GM04503 (cell line): ENCODE results near the gene CADPS.

Source experiments
- DNase-seq: peaks from one replicate; pipeline ENCODE4 v3.0.0-alpha.2; 2012; ENCODE audit warnings: low read depth

CADPS gene

GRCh38 chr3:62812631-62813030, 62.6 kb downstream of the CADPS start:
- DNase-seq: no peak

GRCh38 chr3:62811119-62811518, 64.1 kb downstream of the CADPS start:
- DNase-seq: no peak

GRCh38 chr3:62809369-62809768, 65.8 kb downstream of the CADPS start:
- no peak for DNase-seq

- no peak for DNase-seq
Observed at GRCh38 chr3:62805580-62806277, 69.5 kb downstream of the CADPS start.

GRCh38 chr3:62805106-62805505, 70.1 kb downstream of the CADPS start:
- no peak for DNase-seq

GRCh38 chr3:62803276-62803675, 71.9 kb downstream of the CADPS start:
- DNase-seq: no peak

GRCh38 chr3:62798000-62798399, 77.2 kb downstream of the CADPS start:
- DNase-seq: no peak

GRCh38 chr3:62797132-62797531, 78.1 kb downstream of the CADPS start:
- no peak for DNase-seq

GRCh38 chr3:62795978-62796657, 79.1 kb downstream of the CADPS start:
- DNase-seq: no peak

- no peak for DNase-seq
Observed at GRCh38 chr3:62793946-62794345, 81.3 kb downstream of the CADPS start.

- DNase-seq: no peak
Observed at GRCh38 chr3:62785384-62785783, 89.8 kb downstream of the CADPS start.

GRCh38 chr3:62781121-62781520, 94.1 kb downstream of the CADPS start:
- DNase-seq: no peak

- DNase-seq: no peak
Observed at GRCh38 chr3:62777674-62778073, 97.5 kb downstream of the CADPS start.

- DNase-seq: no peak
Observed at GRCh38 chr3:62777130-62777529, 98.1 kb downstream of the CADPS start.

GRCh38 chr3:62774221-62774620, 101.0 kb downstream of the CADPS start:
- DNase-seq: no peak

- DNase-seq: no peak
Observed at GRCh38 chr3:62771331-62772072, 103.7 kb downstream of the CADPS start.

- DNase-seq: no peak
Observed at GRCh38 chr3:62768896-62769295, 106.3 kb downstream of the CADPS start.

GRCh38 chr3:62761711-62762110, 113.5 kb downstream of the CADPS start:
- DNase-seq: no peak

GRCh38 chr3:62761311-62761710, 113.9 kb downstream of the CADPS start:
- no peak for DNase-seq

GRCh38 chr3:62758296-62759066, 116.7 kb downstream of the CADPS start:
- no peak for DNase-seq

GRCh38 chr3:62757045-62757444, 118.2 kb downstream of the CADPS start:
- DNase-seq: no peak

GRCh38 chr3:62755285-62755684, 119.9 kb downstream of the CADPS start:
- DNase-seq: no peak
